HG02610 (cell line): ENCODE data around the gene CTBP2.

Experiments
- ATAC-seq: cut with Tn5 transposase; IDR thresholded peaks from one replicate; pipeline ENCODE4 v1.9.1; 2021; ENCODE audit warnings: mild to moderate bottlenecking, moderate library complexity; ENCODE audit not compliant: unreplicated experiment

Gene CTBP2

GRCh38 chr10:125029584-125030242 is 130.7 kb downstream of the CTBP2 start:
- ATAC-seq: no peak

GRCh38 chr10:125027871-125028869 is 132.2 kb downstream of the CTBP2 start:
- ATAC-seq: no peak

- ATAC-seq: no peak
Observed at GRCh38 chr10:125026974-125027735, 133.2 kb downstream of the CTBP2 start.

- no peak for ATAC-seq
Observed at GRCh38 chr10:125026036-125026931, 134.1 kb downstream of the CTBP2 start.

DNA sequence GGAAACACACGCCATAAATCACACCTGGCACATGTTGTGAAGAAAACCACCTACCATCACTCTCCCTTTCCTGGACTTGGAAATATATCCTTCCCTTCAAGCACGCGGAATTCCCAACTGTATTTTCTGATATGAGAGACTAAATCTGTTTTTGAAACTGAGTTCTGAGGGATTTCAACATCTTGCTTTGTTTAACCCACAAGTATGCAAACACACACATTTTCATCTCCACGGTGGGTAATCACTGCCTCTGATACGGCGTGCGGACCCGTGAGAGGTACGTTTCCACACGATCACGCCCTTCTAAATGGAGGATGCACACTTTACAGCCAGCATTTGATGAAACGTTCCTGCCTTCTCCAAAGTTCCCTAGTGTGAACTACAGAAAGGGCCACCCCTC is 135.0 kb downstream of the CTBP2 start:
- ATAC-seq: no peak

GRCh38 chr10:125024497-125025234 is 135.7 kb downstream of the CTBP2 start:
- ATAC-seq: no peak

DNA sequence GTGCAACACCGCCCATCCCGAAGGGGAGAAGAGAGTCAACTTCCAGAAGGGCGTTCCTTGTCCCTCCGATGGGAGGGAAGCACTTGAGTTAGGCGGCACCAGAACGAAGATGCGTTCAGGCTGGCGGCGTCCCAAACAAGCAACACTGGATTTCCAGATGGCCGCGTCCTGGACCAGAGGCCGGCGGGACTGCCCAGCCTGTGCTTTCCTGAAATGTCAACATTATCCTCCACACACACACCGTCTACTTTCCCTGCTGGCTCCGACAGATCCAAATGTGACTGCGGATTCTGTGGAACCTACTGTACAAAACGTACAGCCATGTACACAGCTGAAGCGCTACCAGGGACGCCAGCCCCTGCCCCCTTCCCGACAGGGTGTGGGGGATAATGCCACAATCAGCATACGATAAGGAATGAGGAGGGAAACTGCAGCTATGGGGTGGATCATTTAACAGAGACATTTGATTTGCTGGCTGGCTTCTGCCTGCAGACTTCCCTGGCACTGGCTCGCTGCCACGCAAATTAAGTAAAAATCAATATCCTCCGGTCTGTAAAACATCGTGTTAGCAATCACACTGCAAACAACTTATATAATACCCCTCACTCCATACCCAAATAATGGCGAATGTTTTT is 136.4 kb downstream of the CTBP2 start:
- ATAC-seq: no peak

DNA sequence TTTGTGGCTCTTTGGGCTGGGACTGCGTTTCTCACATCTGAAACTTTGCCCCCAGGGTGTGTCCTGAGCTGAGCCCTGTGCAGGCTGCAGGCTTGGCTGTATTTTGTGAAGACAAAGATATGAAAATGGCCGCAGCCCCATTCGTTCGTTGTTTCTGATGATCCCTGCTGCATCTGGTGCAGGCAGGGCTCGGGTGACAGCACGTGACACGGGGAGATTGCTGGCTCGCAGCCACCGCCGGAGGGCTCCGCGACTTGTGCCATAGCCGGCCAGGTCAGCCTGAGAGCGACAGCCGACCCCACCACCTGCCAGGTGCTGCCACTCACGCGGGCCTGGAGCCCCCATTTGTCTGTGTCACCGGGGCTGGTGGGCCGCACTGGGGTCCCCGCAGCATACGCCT is 137.1 kb downstream of the CTBP2 start:
- ATAC-seq: no peak

GRCh38 chr10:125022671-125023070 is 137.7 kb downstream of the CTBP2 start:
- ATAC-seq: no peak

GRCh38 chr10:125021686-125022344 is 138.5 kb downstream of the CTBP2 start:
- no peak for ATAC-seq

GRCh38 chr10:125020871-125021270 is 139.5 kb downstream of the CTBP2 start:
- ATAC-seq: no peak

DNA sequence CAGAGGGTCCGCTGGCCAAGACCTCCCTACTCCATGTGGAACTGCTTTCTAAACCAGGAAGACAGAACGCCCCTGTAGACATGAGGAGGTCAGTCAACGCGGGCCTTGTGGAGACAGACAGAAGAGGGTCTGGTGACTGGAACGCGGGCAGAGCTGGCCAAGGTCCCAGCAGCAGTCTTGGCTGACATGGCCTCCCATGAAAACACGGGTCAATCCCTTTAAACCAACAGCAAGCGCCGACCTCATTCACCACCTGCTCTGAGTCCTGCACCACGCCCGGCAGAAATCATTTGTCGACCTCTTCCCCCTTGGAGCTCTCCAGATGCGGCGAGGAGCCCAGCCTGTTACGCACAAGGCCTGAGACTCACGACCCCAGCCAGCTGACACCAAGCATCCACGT is 140.0 kb downstream of the CTBP2 start:
- ATAC-seq: no peak

DNA sequence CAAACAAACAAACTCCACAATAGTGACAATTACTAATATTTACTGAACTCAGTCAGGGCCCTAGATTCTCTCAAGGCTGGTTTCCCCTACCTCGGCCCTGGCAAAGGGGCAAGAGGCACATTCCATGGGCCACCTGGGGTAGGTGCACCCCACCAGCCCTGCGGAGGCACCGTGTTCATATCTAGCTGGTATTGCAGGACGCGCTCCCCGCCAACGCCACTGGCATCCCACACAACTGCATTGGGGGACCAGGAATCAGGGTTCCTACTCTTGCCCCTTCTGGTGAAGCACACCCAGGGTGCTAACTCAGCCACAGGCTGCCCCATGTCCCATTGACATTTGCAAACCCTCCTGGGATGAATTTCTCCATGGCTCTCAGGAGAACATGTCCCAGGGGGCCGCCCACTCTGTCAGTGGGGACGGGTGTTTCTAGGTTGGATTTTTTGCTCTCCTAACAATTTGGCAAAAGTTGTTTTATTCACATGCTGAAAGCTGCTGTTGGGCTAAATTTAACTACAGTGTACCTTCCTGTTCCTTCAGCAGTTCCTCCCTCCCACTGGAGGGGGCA is 141.7 kb downstream of the CTBP2 start:
- no peak for ATAC-seq

DNA sequence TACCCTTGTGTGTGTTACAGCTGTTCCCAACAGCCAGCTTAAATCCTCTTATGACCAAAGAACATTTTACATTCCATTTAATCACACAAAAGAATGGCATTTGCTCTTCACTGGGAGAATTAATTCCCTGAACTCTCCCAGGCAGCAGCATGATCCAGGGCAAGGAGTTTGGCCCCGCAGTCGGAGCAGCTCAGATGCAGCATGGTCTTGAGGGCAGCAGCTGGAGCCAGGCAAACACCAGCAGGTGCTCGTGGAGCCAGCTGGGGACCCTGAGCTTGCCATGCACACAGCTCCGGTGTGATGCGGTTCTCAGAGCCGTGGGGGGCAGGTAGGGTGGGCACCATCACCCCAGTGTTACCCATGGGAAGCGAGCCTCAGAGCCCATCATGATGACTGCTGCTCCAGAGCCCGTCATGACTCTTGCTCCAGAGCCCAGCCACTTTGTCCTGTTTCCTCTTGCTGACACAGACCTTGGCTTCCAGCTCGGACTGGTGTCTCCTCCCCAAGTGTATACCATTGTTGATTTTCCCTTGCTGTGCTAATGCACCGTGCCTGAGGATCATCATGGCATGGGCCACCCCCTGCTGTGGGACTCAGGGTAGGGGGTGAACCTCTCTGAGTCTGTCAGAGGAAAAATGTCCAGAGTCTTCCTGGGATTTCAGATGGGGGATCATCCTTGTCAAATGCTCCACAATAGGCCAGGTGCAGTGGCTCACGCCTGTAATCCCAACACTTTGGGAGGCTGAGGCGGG is 142.6 kb downstream of the CTBP2 start:
- ATAC-seq: no peak

DNA sequence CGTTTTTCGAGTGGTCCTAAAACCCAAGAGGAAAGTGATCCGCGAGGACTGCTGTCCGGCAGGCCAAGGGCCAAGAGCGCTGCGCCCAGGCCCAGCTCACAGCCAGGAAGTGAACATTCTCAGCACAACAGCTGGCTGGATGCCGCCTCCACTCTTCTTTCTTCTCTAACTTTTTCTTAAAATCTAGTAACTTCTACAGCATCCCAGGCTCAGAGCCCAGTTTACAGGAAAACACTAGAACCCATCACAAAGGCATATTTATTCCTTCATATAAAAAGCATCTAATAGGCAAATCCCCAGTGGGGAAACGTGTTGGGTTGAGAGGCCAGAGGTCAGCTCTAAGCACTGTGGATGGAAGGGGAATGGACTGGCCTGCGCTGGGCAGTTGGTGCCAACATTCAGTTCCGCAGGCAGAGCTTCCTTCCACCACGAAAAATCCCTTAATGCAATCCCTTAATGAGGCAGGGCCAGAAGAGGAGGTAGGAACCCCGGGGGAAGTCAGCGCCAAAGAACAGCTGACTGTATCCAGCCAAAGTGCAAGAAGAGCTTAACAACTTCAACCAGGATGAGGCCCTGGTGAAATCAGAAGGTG is 143.7 kb downstream of the CTBP2 start:
- ATAC-seq: no peak

DNA sequence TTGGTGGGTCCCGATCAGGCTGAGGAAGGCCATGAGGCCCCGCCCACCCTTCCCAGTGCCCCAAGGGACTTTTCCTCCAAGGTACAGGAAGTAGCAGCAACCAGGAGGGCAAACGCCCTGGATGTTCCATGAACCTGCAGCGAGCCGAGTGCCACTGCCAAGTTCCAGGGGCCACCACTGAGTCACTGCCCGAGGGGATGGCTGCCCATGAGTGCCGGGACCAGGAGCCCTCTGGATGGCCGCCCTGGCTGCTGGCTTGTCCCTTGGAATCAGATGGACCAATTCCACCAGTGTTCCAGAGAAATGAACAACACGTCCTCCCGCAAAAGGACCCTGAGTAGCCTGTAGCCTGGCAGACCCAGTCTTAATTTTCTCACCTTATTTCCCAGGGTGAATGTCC is 144.2 kb downstream of the CTBP2 start:
- ATAC-seq: no peak

GRCh38 chr10:125015356-125015944 is 144.9 kb downstream of the CTBP2 start:
- no peak for ATAC-seq
